Measurements from ENCODE around the gene LDLRAD1. TPM values are rescaled to one million over a fixed set of nuclear protein-coding genes. Genes with fewer than 3 reads are reported as not detected.
"Not testable (repeated sequence)": the region's sequence is repeated elsewhere in the genome, so short reads cannot be mapped to it uniquely, and the experiment has no call there.

The LDLRAD1 gene
- polyA plus RNA-seq, 1 experiment, result not detected

DNA sequence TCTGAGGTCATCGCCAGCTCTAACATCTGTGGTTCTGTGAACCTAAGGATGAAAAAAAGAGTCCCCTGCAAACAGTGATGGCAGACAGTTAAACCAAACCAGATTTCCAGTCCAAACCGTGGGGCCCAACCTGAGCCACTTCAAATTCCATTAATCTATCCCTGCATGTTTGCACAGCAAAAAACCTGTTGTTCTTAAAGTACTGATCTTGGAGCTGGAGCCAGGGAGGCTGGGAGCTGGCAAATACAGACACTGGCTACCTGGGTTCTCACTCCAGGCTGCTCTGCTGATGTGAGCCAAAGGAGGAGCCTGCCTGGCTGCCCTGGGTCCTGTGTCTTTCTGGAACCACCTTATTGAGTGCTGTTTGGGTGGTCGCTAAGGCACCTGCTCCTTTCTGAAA, 16.4 kb downstream of the LDLRAD1 start:
- peaks cover 12% of the 10 kb centered on the region; the same call in 1 of the 2 replicates for H3K9me3 ChIP-seq (ENCODE audit: control insufficient read depth, insufficient read depth, low read length)
- ChIA-PET CTCF (no interaction called here), POLR2A (no interaction called here)
- DNase-seq (ENCODE audit: low read depth, low spot score), result no peak
- no peak overlapping the region for H3K4me3 ChIP-seq (ENCODE audit: low read depth, low read length)
- H3K27me3 ChIP-seq (ENCODE audit: control insufficient read depth, insufficient read depth, low read length), result peaks cover 8% of the 10 kb centered on the region
- TF ChIP-seq, protein P1, sequence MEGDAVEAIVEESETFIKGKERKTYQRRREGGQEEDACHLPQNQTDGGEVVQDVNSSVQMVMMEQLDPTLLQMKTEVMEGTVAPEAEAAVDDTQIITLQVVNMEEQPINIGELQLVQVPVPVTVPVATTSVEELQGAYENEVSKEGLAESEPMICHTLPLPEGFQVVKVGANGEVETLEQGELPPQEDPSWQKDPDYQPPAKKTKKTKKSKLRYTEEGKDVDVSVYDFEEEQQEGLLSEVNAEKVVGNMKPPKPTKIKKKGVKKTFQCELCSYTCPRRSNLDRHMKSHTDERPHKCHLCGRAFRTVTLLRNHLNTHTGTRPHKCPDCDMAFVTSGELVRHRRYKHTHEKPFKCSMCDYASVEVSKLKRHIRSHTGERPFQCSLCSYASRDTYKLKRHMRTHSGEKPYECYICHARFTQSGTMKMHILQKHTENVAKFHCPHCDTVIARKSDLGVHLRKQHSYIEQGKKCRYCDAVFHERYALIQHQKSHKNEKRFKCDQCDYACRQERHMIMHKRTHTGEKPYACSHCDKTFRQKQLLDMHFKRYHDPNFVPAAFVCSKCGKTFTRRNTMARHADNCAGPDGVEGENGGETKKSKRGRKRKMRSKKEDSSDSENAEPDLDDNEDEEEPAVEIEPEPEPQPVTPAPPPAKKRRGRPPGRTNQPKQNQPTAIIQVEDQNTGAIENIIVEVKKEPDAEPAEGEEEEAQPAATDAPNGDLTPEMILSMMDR (IDR thresholded peaks at IDR 0.05; ENCODE audit: low read depth, low read length), result no peak
- H3K27ac ChIP-seq (ENCODE audit: low read depth, low read length), result no peak overlapping the region

DNA sequence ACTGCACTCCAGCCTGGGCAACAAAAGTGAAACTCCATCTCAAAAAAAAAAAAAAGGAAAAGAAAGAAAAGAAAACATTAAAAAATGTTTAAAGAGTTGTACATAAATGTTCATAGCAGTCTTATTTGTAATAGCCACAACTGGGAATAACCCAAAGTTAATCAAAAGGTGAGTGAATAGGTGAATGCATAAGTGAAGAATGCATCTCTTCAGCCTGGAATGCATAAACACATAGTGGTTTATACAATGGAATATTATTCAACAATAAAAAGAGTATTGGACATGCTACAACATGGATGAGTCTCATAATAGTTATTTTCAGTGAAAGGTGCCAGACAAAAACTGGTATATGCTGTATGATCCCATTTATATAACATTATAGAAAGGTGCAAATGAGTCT, 18.1 kb downstream of the LDLRAD1 start:
- Histone ChIP-seq H3K27ac (ENCODE audit: low read depth, low read length) (no peak overlapping the region), H3K27me3 (ENCODE audit: control insufficient read depth, insufficient read depth, low read length) (peaks cover 3% of the 10 kb centered on the region), H3K4me3 (ENCODE audit: low read depth, low read length) (no peak overlapping the region), H3K9me3 (ENCODE audit: control insufficient read depth, insufficient read depth, low read length) (peaks cover 8% of the 10 kb centered on the region; the same call in 1 of the 2 replicates)
- POLR2A ChIA-PET, result no interaction called here
- CTCF ChIA-PET, result no interaction called here
- no peak for DNase-seq (ENCODE audit: low read depth, low spot score)
- TF ChIP-seq, protein P1 (IDR thresholded peaks at IDR 0.05; ENCODE audit: low read depth, low read length), result no peak

DNA sequence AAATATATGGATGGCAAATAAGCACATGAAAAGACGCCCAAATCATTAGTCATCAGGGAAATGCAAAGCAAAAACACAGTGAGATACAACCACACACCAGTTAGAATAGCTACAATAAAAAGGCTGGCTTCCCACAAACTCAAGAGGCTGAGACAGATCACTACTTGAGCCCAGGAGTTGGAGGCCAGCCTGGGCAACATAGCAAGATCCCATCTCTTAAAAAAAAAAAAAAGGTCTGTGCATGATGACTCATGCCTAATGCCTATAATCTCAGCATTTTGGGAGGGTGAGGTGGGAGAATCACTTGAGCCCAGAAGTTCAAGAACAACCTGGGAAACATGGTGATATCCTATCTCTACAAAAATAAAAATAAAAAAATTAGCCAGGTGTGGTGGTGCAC, 19.8 kb downstream of the LDLRAD1 start:
- TF ChIP-seq, protein P1 (IDR thresholded peaks at IDR 0.05; ENCODE audit: low read depth, low read length), result no peak
- no peak for DNase-seq (ENCODE audit: low read depth, low spot score)
- H3K27me3 ChIP-seq (ENCODE audit: control insufficient read depth, insufficient read depth, low read length), result peaks cover 3% of the 10 kb centered on the region
- ChIA-PET POLR2A (no interaction called here), CTCF (no interaction called here)
- no peaks in the 10 kb centered on the region for H3K9me3 ChIP-seq (ENCODE audit: control insufficient read depth, insufficient read depth, low read length)
- H3K4me3 ChIP-seq (ENCODE audit: low read depth, low read length), result no peak overlapping the region
- H3K27ac ChIP-seq (ENCODE audit: low read depth, low read length), result no peak overlapping the region

DNA sequence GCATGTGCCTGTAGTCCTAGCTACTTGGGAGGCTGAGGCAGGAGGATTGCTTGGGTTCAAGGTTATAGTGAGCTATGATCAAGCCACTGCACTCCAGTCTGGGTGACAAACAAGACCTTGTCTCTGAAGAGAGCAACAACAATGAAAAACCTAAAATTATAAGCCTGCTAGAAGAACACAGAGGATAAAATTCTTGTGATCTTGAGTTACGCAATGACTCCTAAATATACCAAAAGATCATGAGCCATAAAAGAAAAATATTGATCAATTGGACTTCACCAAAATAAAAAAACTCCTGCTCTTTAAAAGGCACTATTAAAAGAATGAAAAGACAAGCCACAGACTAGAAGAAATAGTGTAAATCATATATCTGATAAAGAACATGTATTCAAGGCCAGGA, 22.3 kb downstream of the LDLRAD1 start:
- TF ChIP-seq, protein P1 (IDR thresholded peaks at IDR 0.05; ENCODE audit: low read depth, low read length), result no peak
- Histone ChIP-seq H3K27ac (ENCODE audit: low read depth, low read length) (no peak overlapping the region), H3K4me3 (ENCODE audit: low read depth, low read length) (no peak overlapping the region), H3K27me3 (ENCODE audit: control insufficient read depth, insufficient read depth, low read length) (no peaks in the 10 kb centered on the region), H3K9me3 (ENCODE audit: control insufficient read depth, insufficient read depth, low read length) (peaks cover 17% of the 10 kb centered on the region)
- DNase-seq (ENCODE audit: low read depth, low spot score), result no peak
- ChIA-PET POLR2A (no interaction called here), CTCF (no interaction called here)

DNA sequence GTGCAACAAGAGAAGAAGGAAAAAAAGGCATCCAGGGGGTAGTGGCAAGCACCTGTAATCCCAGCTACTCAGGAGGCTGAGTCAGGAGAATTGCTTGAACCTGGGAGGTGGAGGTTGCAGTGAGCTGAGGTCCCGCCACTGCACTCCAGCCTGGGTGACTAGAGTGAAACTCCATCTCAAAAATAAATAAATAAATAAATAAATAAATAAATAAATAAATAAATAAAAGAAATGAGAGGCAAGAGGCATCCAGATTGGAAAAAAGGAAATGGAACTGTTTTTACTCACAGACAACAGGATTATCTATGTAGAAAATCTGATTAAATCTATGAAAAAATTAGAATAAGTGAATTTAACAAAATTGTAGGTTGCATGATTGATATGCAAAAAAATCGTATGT, 23.5 kb downstream of the LDLRAD1 start:
- POLR2A ChIA-PET; H3K27me3 ChIP-seq (ENCODE audit: control insufficient read depth, insufficient read depth, low read length); CTCF ChIA-PET; H3K4me3 ChIP-seq (ENCODE audit: low read depth, low read length); H3K27ac ChIP-seq (ENCODE audit: low read depth, low read length); DNase-seq (ENCODE audit: low read depth, low spot score): not testable (repeated sequence)
- H3K9me3 ChIP-seq (ENCODE audit: control insufficient read depth, insufficient read depth, low read length), result peaks cover 17% of the 10 kb centered on the region
